ENCODE measurements around the gene MAP9.
"Not testable (repeated sequence)": the region's sequence is repeated elsewhere in the genome, so short reads cannot be mapped to it uniquely, and the experiment has no call there.

The MAP9 gene

GRCh38 chr4:155376387-155377268, at the start of gene MAP9:
MAP9 (minus strand) TSS chr4:155376965; CDS start chr4:155375850, 1,115 bp downstream.
- DNase-seq: peak; percentile 94 to 97

- DNase-seq: not testable (repeated sequence)
These were observed 48.0 kb upstream of the MAP9 start for GRCh38 chr4:155424778-155425177.

DNA sequence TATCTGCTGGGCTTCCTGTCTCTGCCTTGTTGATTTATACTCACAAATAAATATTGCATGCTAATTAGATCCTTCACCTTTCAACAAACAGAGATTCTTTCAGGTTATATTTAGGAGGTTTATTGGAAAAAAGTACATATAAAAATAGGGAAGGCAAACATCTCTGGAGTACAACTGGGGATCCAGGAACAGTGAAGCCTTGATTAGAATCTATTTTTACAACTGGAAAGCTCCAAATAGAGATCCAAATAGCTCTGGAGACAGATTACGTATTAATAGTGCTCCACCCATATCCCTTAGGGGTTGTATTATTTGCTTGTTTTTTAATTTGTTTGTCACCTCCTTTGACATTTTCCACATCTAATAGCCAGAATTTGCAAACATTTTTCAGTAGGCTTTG, 46.9 kb upstream of the MAP9 start:
- DNase-seq: no peak

DNA sequence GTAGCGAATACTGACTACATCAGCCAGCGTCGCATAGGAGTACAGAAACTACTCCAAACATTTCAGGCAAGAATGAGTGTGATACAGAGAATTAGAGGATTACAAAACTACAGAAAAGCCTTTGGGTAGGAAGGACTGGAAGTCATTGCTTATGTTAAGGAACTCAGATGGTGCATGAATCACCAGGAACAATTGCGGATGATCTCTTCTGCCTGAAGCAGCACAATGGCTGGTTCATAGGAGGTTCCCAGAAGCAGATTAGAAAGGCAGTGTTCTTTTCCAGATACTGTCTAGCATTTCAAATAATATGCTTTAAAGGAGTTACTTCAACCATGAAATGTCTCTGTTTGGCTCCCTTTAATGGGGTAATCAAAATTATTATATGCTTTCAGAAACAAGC, 42.5 kb upstream of the MAP9 start:
- no peak for DNase-seq

GRCh38 chr4:155415662-155416061, 38.9 kb upstream of the MAP9 start:
- no peak for DNase-seq

- no peak for DNase-seq
These were observed 36.7 kb upstream of the MAP9 start for GRCh38 chr4:155413451-155413850.

- no peak for DNase-seq
These were observed 34.8 kb upstream of the MAP9 start for GRCh38 chr4:155411546-155411945.

- DNase-seq: no peak
These were observed 32.0 kb upstream of the MAP9 start for GRCh38 chr4:155408796-155409195.

- DNase-seq: no peak
These were observed 30.7 kb upstream of the MAP9 start for GRCh38 chr4:155407480-155407879.

DNA sequence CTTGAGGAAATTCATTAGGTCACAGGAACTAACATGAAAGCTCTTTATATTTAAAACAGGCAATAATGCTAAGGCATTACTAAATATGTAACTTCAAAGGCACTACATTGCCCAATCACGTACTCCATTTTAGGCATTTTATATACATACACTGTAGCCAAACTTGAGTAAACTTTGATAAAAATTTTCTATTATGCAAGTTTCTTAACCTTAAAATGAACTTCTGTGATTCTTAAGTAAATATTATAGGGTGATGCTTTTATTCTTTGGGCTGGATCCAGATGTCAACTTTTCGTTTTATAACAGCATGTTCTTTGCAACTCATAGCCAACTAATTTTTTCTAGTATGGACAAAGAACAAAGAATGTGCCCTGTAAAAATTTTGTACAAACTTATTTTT, 28.3 kb upstream of the MAP9 start:
- no peak for DNase-seq

DNA sequence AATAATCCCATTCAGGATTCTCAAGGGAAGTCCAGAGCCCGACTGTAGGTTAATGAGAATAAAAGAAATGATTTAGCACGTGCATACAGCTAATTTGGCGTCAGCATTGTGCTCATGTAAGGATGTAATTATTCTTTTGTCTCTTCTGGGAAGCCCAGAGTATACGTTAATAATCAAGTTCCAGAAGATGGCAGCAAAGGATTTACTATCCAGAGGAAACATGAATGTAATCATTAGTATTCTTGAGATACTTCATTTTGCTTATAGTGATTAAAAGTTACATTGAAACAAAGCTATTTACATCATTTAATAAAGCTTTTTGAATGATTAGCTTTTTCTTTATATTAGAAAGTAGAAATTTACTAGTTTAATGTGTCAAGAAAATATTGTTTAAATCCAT, 27.1 kb upstream of the MAP9 start:
- no peak for DNase-seq

GRCh38 chr4:155402941-155403340, 26.2 kb upstream of the MAP9 start:
- no peak for DNase-seq

DNA sequence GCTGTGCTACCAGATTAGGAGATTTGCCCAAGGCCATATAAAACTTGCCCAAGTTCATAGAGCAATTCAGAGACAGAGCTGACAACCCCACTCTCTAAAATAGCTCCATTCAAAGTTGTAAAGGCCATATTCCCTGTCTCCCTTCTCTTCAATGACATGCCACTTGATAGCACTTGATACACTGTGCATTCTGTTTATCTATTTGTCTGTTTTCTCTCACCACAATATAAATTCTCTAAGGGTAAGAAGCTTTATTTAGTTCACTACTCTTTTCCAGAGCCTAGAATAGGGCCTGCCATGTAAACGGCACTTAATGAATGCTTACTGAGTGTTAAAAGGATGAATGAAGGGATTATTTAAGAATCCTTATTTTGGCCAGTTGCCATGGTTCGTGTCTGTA, 24.1 kb upstream of the MAP9 start:
- DNase-seq: no peak

GRCh38 chr4:155399974-155400697, 23.4 kb upstream of the MAP9 start:
- DNase-seq: no peak

DNA sequence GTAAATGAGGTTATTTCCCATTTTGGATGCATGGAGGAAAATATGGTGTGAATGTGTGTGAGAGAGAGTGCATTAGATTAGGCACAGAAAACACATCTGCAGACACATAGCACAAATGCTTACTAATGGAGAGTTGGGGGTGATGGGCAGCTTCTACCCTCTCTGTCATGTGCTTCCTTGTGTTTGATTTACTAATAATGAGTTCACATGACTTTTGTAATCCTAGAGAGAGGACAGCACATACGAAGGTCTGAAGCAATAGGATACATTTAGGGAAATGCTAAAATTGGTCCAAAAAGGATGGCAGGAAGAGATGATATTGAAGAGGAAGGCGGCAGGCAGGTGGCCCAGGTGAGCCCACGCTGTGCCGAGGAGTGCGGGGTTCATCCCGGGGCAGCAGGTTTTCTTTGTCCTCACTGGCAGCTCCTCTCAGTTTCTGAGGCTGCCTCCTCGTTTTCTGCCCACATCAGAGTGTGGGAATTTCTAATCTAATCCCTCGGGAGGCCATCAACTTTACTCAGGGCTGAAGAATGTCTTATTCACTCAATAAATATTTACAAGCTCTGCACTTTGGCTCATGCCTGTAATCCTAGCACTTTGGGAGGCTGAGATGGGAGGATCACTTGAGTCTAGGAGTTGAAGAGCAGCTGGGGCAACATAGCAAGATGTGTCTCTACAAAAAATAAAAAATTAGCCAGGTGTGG, 15.9 kb upstream of the MAP9 start:
- DNase-seq: no peak

DNA sequence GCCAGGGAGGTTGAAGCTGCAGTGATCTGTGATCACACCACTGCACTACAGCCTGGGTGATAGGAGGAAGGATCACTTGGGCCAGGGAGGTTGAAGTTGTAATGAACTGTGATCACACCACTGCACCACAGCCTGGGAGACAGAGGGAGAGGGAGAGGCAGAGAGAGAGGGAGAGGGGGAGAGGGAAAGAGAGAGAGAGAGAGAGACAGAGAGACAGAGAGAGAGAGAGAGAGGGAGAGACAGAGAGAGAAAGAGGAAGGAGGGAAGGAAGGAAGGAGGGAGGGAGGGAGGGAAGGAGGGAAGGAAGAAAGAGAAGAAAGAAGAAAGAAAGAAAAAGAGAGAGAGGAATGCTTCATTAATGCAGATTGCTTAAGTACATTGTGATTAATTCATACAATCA, 15.2 kb upstream of the MAP9 start:
- DNase-seq: no peak

DNA sequence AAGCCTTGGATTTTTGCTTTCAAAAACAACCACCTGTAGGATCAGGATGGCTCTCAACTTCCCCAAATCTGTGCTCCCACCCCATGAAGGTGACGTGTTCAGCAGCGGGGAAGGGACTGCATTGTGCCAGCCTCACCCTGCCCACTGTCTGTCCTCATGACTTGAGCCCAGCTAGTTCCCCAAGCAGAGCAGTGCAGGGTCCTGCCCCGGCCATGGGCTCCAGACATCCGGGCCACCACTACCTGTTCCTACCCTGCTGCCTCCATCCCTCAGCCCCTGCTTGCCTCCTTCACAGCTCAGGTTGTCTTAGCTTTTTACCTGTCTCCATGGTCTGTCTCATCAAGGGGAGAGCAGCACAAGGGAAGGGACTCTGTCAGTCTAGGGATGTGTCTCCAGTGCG, 11.4 kb upstream of the MAP9 start:
- DNase-seq: no peak

- DNase-seq: no peak
These were observed 6.8 kb upstream of the MAP9 start for GRCh38 chr4:155383541-155383940.

DNA sequence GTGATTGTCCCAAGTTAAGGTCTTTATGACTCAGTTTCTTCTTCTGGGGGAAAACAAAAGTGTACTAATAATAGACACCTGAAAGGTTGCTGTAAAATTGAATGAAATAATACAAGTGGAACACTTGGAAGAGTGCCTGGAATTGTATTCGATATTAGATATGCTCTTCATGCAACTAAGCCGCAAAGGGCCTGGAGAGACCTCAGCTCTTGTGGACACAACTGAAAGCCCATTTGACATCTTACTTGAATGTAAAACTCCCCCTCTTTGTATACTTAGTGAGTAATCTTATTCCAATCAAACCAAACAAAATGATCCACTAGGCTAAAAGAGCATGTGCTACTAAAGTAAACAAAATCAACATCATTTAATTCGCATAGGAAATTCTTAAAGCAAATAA, 511 bp upstream of the MAP9 start:
- no peak for DNase-seq

DNA sequence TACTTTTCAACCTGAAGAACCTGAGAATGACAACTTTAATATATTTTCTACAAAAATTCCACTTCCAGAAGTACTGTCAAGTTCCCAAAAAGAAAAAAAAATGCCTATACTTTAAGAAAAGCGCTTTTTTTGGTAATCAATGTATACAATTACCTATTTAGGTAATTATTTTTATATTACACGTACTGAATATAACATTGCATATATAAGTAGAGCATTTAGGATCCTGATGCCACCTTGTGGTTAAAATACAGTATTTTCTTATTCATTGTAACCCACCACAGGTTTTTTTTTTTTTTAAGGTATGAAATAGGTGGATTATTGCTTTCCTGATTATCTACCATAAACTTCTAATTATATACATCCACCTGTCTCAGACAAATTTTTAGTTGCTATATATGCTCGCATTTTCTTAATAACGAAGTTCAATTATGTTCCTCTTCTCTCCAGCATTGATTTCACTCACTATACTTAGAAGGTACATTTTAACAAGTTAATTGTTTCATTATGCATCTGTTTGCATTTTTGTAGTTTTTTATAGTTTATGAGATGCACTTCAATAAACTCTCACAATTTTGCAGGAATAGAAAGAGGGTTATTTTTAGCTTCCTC, 5.2 kb downstream of the MAP9 start:
- DNase-seq: peak in 1 of 2 donors; percentile 37

GRCh38 chr4:155367608-155368007, 9.2 kb downstream of the MAP9 start:
- DNase-seq: no peak

DNA sequence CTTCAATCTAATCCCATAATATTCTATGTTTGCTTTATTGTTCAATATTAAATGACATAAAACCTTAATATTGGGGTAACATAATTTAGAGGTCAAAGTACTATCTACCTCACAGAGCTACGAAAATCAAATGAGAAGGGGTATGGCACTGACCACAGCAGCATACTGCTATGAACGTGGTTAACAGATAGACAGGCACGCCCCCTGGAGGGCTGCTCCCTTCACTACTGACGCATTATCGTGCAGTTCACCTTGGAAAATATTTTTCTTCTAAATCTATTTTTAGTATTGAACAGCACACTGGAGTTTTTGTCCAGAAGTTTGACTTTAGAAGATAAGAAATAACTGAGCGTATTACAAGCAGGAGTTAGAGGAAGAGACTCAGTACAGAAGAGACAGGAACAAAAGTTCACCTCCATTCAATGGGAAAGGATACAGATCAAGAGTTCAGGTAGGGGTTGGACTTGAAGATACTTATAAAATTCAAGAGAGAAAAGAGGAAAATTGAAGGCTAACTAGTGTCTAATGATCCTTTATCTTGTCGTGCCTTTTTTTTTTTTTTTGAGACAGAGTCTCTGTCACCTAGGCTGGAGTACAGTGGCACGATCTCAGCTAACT, 22.7 kb downstream of the MAP9 start:
- DNase-seq: peak; percentile 14 to 16

- no peak for DNase-seq
These were observed 34.6 kb downstream of the MAP9 start for GRCh38 chr4:155342142-155342541.
